Liver (tissue), 9 donors: ENCODE measurements around the gene DNM3. TPM values are rescaled to one million over a fixed set of nuclear protein-coding genes. Genes with fewer than 3 reads are reported as not detected.

ENCODE experiments used
- DNase-seq: peaks from one replicate; pipeline ENCODE4 v3.0.0-alpha.2; 2017; ENCODE audit warnings: low spot score
- H3K27ac ChIP-seq, 2 donors: one replicate each; pipeline ENCODE4 v1.7.0; 2013; ENCODE audit warnings: inconsistent platforms in 2 of 2, low read length in 2 of 2, control low read depth in 1 of 2, low read depth in 1 of 2, mild to moderate bottlenecking in 1 of 2
- H3K27me3 ChIP-seq, 4 donors: one replicate each; pipeline versions ENCODE4 v1.6.1 to v1.7.0; 2013; ENCODE audit warnings: low read length in 3 of 4, inconsistent platforms in 1 of 4, mild to moderate bottlenecking in 1 of 4, moderate library complexity in 1 of 4; ENCODE audit not compliant: control insufficient read depth in 4 of 4, insufficient read depth in 4 of 4
- H3K36me3 ChIP-seq, 4 donors: one replicate each; pipeline versions ENCODE4 v1.6.1 to v1.7.0; 2013; ENCODE audit warnings: low read length in 3 of 4, mild to moderate bottlenecking in 3 of 4, low read depth in 1 of 4, moderate library complexity in 1 of 4; ENCODE audit not compliant: control insufficient read depth in 4 of 4, insufficient read depth in 3 of 4
- H3K4me1 ChIP-seq, 4 donors: one replicate each; pipeline versions ENCODE4 v1.6.1 to v1.7.0; 2013; ENCODE audit warnings: low read length in 3 of 4, mild to moderate bottlenecking in 3 of 4, moderate library complexity in 1 of 4; ENCODE audit not compliant: control insufficient read depth in 4 of 4, insufficient read depth in 4 of 4
- H3K4me3 ChIP-seq, 3 donors: one replicate each; pipeline versions ENCODE4 v1.6.1 to v1.7.0; 2013; ENCODE audit warnings: low read length in 3 of 3, control low read depth in 1 of 3, low read depth in 1 of 3, mild to moderate bottlenecking in 1 of 3
- H3K9ac ChIP-seq, 2 donors: one replicate each; pipeline ENCODE4 v1.7.0; 2013; ENCODE audit warnings: low read length in 2 of 2, mild to moderate bottlenecking in 2 of 2, moderate library complexity in 2 of 2, control low read depth in 1 of 2, low read depth in 1 of 2
- H3K9me3 ChIP-seq, 4 donors: one replicate each; pipeline versions ENCODE4 v1.6.1 to v1.7.0; 2013; ENCODE audit warnings: low read length in 3 of 4; ENCODE audit not compliant: control insufficient read depth in 4 of 4
- EGR1 ChIP-seq, 2 donors: IDR thresholded peaks; 2 replicates each; pipeline ENCODE4 v1.6.1; 2016 to 2018; ENCODE audit warnings: antibody characterized with exemption in 2 of 2, low read depth in 2 of 2
- FOXA1 ChIP-seq: IDR thresholded peaks from 2 replicates; pipeline ENCODE4 v1.6.1; 2016; ENCODE audit warnings: antibody characterized with exemption
- FOXA2 ChIP-seq: IDR thresholded peaks from 2 replicates; pipeline ENCODE4 v1.6.1; 2016; ENCODE audit warnings: antibody characterized with exemption
- HNF4A ChIP-seq, 2 donors: conservative IDR thresholded peaks; 2 replicates each; pipeline ENCODE4 v1.6.1; 2016; ENCODE audit warnings: antibody characterized with exemption in 2 of 2, mild to moderate bottlenecking in 2 of 2
- HNF4G ChIP-seq: IDR thresholded peaks from 2 replicates; pipeline ENCODE4 v1.6.1; 2016; ENCODE audit warnings: antibody characterized with exemption
- JUND ChIP-seq, 2 donors: IDR thresholded peaks; 2 replicates each; pipeline ENCODE4 v1.6.1; 2016; ENCODE audit warnings: antibody characterized with exemption in 2 of 2
- NR2F2 ChIP-seq: IDR thresholded peaks from 2 replicates; pipeline ENCODE4 v1.6.1; 2016; ENCODE audit warnings: antibody characterized with exemption
- RAD21 ChIP-seq, 2 donors: IDR thresholded peaks; 2 replicates each; pipeline ENCODE4 v1.6.1; 2016; ENCODE audit warnings: antibody characterized with exemption in 2 of 2, mild to moderate bottlenecking in 2 of 2
- RXRA ChIP-seq, 2 donors: IDR thresholded peaks; 2 replicates each; pipeline ENCODE4 v1.6.1; 2017 to 2018; ENCODE audit warnings: antibody characterized with exemption in 2 of 2, mild to moderate bottlenecking in 1 of 2
- SP1 ChIP-seq: IDR thresholded peaks from 2 replicates; pipeline ENCODE4 v1.6.1; 2018; ENCODE audit warnings: antibody characterized with exemption, mild to moderate bottlenecking
- YY1 ChIP-seq: IDR thresholded peaks from 2 replicates; pipeline ENCODE4 v1.6.1; 2016; ENCODE audit warnings: antibody characterized with exemption, mild to moderate bottlenecking
- WGBS: extraction: QIAGEN DNeasy Blood & Tissue Kit; methylation state at CpG from one replicate; pipeline ENCODE4 v1.1.7; 2013; 5-methylcytosine and 5-hydroxymethylcytosine counted together
- polyA plus RNA-seq, 2 donors: library from polyadenylated mRNA; stranded (reverse) in 1 of 2; unstranded in 1 of 2; fragments of 200-250 nt in 1 of 2; fragments of >200 nt in 1 of 2; fragmentation: Nextera tagmentation in 1 of 2; extraction: Ambion mirVana in 1 of 2; gene quantifications; one replicate each; pipeline versions ENCODE4 v1.2.1 to v1.2.3, GENCODE V29; 2013 to 2015
- total RNA-seq, 2 donors: library from RNA; depleted of rRNA; stranded (reverse); fragments of >200 nt; gene quantifications; one replicate each; pipeline ENCODE4 v1.2.3, GENCODE V29; 2014
- TF ChIP-seq, protein P1 (sequence below): IDR thresholded peaks from 2 replicates; pipeline ENCODE4 v1.6.1; 2016; ENCODE audit warnings: antibody characterized with exemption, mild to moderate bottlenecking
- TF ChIP-seq, protein P2 (sequence below): IDR thresholded peaks from 2 replicates; pipeline ENCODE4 v1.6.1; 2016; ENCODE audit warnings: antibody characterized with exemption
- TF ChIP-seq, protein P3 (sequence below): fragments of 150-350 bp; IDR thresholded peaks from 2 replicates; pipeline ENCODE4 v1.5.1; 2017; ENCODE audit warnings: improper control_type of control experiment, low read depth, low read length; ENCODE audit not compliant: missing input control
- TF ChIP-seq, protein P4 (sequence below): IDR thresholded peaks from 2 replicates; pipeline ENCODE4 v1.6.1; 2016; ENCODE audit warnings: antibody characterized with exemption
- TF ChIP-seq, protein P5 (sequence below): IDR thresholded peaks from 2 replicates; pipeline ENCODE4 v1.6.1; 2016; ENCODE audit warnings: antibody characterized with exemption
- donor health status: healthy.
- donor health status: healthy.
- donor health status: healthy.
- donor health status: healthy.
- donor health status: healthy.

DNM3 gene
- total and polyA plus RNA-seq, 4 donors: 0.08 to 3.2 (median 1.0) TPM

DNA sequence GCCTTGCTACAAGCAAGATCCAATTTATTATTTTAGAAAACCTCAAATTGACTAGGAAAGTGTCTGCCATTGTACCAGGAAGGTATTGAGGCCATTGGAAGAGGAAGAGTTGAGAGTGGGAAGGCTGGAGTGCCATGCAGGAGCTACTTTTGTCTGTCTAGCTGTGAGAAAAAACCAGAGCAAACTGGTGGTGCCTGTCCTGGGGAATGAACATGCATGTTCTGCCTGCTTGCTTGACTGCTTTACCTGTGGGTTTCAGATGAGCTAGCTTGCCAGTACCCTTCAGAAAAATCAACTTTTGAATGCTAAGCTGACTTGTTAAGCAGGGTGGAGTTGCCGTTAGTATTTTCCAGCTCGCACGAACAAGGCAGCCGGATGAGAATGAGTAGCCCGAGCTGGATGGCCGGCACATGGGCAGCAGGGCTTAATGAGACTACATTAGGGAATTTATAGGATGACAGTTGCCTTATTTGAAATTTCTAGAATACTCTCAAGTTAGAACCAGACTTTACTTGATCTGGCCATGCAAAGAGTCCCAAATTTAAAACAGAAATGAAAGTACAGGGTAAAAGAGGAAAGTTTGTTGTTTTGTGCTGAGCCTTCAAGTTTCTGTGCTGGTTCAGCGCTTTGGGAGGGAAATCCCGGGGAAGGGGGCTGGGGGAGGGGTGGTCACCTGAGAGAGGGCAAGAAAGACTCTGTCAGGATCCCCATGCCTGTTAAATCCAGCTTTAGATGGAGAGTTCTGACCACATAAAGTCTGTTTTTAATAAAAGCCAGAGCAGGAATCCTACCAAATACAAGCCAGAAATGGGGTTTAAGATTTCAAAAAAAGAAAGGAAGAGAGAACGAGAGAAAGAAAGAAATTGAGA, 549.6 kb downstream of the DNM3 start (continued):
- TF ChIP-seq, protein P1, sequence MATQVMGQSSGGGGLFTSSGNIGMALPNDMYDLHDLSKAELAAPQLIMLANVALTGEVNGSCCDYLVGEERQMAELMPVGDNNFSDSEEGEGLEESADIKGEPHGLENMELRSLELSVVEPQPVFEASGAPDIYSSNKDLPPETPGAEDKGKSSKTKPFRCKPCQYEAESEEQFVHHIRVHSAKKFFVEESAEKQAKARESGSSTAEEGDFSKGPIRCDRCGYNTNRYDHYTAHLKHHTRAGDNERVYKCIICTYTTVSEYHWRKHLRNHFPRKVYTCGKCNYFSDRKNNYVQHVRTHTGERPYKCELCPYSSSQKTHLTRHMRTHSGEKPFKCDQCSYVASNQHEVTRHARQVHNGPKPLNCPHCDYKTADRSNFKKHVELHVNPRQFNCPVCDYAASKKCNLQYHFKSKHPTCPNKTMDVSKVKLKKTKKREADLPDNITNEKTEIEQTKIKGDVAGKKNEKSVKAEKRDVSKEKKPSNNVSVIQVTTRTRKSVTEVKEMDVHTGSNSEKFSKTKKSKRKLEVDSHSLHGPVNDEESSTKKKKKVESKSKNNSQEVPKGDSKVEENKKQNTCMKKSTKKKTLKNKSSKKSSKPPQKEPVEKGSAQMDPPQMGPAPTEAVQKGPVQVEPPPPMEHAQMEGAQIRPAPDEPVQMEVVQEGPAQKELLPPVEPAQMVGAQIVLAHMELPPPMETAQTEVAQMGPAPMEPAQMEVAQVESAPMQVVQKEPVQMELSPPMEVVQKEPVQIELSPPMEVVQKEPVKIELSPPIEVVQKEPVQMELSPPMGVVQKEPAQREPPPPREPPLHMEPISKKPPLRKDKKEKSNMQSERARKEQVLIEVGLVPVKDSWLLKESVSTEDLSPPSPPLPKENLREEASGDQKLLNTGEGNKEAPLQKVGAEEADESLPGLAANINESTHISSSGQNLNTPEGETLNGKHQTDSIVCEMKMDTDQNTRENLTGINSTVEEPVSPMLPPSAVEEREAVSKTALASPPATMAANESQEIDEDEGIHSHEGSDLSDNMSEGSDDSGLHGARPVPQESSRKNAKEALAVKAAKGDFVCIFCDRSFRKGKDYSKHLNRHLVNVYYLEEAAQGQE: no peak
- no peak for TF ChIP-seq RAD21 (IDR thresholded peaks at IDR 0.05)
- TF ChIP-seq JUND (IDR thresholded peaks at IDR 0.05): no peak
- no peak for TF ChIP-seq FOXA1

DNA sequence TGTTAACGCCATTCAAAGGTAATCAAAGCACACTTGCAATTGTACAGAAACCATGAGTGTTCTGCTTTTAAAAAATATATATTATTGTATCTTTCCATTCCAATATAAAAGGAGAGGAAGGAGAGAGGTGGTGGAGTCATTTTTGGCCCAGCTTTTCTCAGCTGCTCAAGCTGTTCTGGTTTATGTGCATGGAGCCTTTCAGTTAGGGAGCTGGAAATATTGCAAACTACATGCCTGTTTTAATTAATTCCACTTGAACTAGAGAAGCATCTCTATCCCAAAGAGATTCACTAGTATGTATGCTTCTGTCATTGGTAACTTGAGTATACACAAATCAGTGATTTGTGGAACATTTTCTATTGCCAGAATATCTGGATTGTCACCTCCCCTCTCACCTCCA, 550.7 kb downstream of the DNM3 start:
- no peaks in the 10 kb centered on the region for H3K9me3 ChIP-seq
- H3K9ac ChIP-seq: no peak overlapping the region
- H3K27me3 ChIP-seq: no peaks in the 10 kb centered on the region
- no peak overlapping the region for H3K27ac ChIP-seq
- no peak for TF ChIP-seq HNF4A (conservative IDR thresholded peaks at IDR 0.05)
- TF ChIP-seq FOXA2: no peak
- TF ChIP-seq, protein P2, sequence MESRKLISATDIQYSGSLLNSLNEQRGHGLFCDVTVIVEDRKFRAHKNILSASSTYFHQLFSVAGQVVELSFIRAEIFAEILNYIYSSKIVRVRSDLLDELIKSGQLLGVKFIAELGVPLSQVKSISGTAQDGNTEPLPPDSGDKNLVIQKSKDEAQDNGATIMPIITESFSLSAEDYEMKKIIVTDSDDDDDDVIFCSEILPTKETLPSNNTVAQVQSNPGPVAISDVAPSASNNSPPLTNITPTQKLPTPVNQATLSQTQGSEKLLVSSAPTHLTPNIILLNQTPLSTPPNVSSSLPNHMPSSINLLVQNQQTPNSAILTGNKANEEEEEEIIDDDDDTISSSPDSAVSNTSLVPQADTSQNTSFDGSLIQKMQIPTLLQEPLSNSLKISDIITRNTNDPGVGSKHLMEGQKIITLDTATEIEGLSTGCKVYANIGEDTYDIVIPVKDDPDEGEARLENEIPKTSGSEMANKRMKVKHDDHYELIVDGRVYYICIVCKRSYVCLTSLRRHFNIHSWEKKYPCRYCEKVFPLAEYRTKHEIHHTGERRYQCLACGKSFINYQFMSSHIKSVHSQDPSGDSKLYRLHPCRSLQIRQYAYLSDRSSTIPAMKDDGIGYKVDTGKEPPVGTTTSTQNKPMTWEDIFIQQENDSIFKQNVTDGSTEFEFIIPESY: no peak
- TF ChIP-seq, protein P3, sequence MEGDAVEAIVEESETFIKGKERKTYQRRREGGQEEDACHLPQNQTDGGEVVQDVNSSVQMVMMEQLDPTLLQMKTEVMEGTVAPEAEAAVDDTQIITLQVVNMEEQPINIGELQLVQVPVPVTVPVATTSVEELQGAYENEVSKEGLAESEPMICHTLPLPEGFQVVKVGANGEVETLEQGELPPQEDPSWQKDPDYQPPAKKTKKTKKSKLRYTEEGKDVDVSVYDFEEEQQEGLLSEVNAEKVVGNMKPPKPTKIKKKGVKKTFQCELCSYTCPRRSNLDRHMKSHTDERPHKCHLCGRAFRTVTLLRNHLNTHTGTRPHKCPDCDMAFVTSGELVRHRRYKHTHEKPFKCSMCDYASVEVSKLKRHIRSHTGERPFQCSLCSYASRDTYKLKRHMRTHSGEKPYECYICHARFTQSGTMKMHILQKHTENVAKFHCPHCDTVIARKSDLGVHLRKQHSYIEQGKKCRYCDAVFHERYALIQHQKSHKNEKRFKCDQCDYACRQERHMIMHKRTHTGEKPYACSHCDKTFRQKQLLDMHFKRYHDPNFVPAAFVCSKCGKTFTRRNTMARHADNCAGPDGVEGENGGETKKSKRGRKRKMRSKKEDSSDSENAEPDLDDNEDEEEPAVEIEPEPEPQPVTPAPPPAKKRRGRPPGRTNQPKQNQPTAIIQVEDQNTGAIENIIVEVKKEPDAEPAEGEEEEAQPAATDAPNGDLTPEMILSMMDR: no peak
- TF ChIP-seq NR2F2: no peak
- TF ChIP-seq, protein P4, sequence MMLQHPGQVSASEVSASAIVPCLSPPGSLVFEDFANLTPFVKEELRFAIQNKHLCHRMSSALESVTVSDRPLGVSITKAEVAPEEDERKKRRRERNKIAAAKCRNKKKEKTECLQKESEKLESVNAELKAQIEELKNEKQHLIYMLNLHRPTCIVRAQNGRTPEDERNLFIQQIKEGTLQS: no peak
- TF ChIP-seq RXRA (IDR thresholded peaks at IDR 0.05): no peak
- TF ChIP-seq EGR1 (IDR thresholded peaks at IDR 0.05; ENCODE audit: low read depth in 2 of 2): no peak
- TF ChIP-seq, protein P5, sequence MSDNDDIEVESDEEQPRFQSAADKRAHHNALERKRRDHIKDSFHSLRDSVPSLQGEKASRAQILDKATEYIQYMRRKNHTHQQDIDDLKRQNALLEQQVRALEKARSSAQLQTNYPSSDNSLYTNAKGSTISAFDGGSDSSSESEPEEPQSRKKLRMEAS: no peak
- no peak for TF ChIP-seq SP1
- TF ChIP-seq RAD21 (IDR thresholded peaks at IDR 0.05): no peak
- TF ChIP-seq YY1: no peak
- TF ChIP-seq HNF4G: no peak
- DNase-seq: no peak
- WGBS: 93% methylated on average over 1 of the region's 1 CpG
- peaks cover 0 to 5% (median 0%) of the 10 kb centered on the region in 4 donors for H3K4me1 ChIP-seq
- H3K4me3 ChIP-seq: no peak overlapping the region
- no peaks in the 10 kb centered on the region for H3K36me3 ChIP-seq
